GM12892 (cell line): ENCODE results near the gene KRT15.

ENCODE experiments used
- POLR2A ChIP-seq: IDR thresholded peaks from 2 replicates; pipeline ENCODE4 v1.6.1; 2011; ENCODE audit warnings: low read depth, low read length, control low read depth
- POLR2AphosphoS5 ChIP-seq: IDR thresholded peaks from 2 replicates; pipeline ENCODE4 v1.6.1; 2011; ENCODE audit warnings: low read depth, low read length, control low read depth
- TAF1 ChIP-seq: IDR thresholded peaks from 2 replicates; pipeline ENCODE4 v1.6.1; 2011; ENCODE audit warnings: low read depth, mild to moderate bottlenecking, control low read depth, low read length, borderline replicate concordance

DNA sequence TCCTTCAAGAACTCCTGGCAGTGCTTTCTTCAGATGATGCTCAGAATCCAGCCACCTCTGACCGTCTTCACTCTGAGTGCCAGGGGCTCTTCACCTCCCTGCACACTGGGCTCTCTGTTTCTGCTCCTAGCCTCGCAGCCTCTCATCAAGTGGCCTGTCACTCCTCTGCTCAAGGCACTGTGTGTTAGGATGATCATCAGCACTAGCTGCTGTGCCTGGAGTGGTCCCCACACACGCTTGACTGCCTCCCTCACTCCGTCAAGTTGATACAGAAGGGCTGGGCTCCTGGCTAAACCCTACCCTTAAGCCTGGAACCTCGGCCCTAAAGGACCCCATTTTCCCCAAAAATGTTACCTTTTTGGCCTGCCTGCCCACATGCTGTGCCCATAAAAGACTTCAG is 37.6 kb upstream of the KRT15 start:
- no peak for TF ChIP-seq POLR2A
- no peak for TF ChIP-seq POLR2AphosphoS5
- no peak for TF ChIP-seq TAF1
